Uterus (tissue), 4 donors: ENCODE results near the gene FAM174B. TPM values are rescaled to one million over a fixed set of nuclear protein-coding genes. Genes with fewer than 3 reads are reported as not detected.
A peak's percentile ranks its signal among the peaks of the same experiment; 100 is the strongest.

Experiments used
- DNase-seq, 2 donors: peaks; one replicate each; pipeline ENCODE4 v3.0.0-alpha.2; 2019 to 2020
- H3K27ac ChIP-seq, 2 donors: fragments of 200-600 bp; sonication (generic); 1 replicate in 1 of 2; 2 replicates in 1 of 2; pipeline ENCODE4 v1.5.1; 2016 to 2018
- H3K27me3 ChIP-seq, 2 donors: fragments of 200-600 bp; sonication (generic); one replicate each; pipeline ENCODE4 v1.5.1; 2018 to 2019; ENCODE audit warnings: control low read depth in 1 of 2
- H3K36me3 ChIP-seq, 2 donors: fragments of 200-600 bp; sonication (generic); one replicate each; pipeline ENCODE4 v1.5.1; 2019; ENCODE audit warnings: control low read depth in 1 of 2
- H3K4me1 ChIP-seq, 2 donors: fragments of 200-600 bp; sonication (generic); one replicate each; pipeline ENCODE4 v1.5.1; 2018 to 2019; ENCODE audit warnings: control low read depth in 1 of 2
- H3K4me3 ChIP-seq, 2 donors: fragments of 200-600 bp; sonication (generic); 1 replicate in 1 of 2; 2 replicates in 1 of 2; pipeline ENCODE4 v1.5.1; 2018 to 2019; ENCODE audit warnings: mild to moderate bottlenecking in 1 of 2
- H3K9me3 ChIP-seq, 2 donors: fragments of 200-600 bp; sonication (generic); one replicate each; pipeline ENCODE4 v1.5.1; 2019; ENCODE audit warnings: control low read depth in 1 of 2
- POLR2A ChIP-seq, 2 donors: fragments of 450-650 bp; IDR thresholded peaks; one replicate each; pipeline ENCODE4 v1.6.1; 2016; ENCODE audit warnings: antibody characterized with exemption in 2 of 2, mild to moderate bottlenecking in 1 of 2, moderate library complexity in 1 of 2
- intact Hi-C: fragments of 100-400 bp; cut with DNase I; formaldehyde crosslinking; loops from one replicate; pipeline ENCODE4 v1.15.1; 2023; ENCODE audit warnings: low total_unique reads
- total RNA-seq, 4 donors: library from RNA; depleted of rRNA in 3 of 4; stranded (reverse); fragments of >200 nt in 3 of 4; gene quantifications; one replicate each; pipeline versions ENCODE4 v1.1.0 to v1.2.4, GENCODE V29; 2014 to 2023
- TF ChIP-seq, protein P1 (sequence below), 4 experiments: fragments of 200-600 bp in 2 of 4; fragments of 450-650 bp in 2 of 4; sonication (generic) in 2 of 4; IDR thresholded peaks; one replicate each; pipeline ENCODE4 v1.5.1; 2016 to 2019; ENCODE audit warnings: antibody characterized with exemption in 4 of 4, mild to moderate bottlenecking in 2 of 4, moderate library complexity in 1 of 4
- donor health status: DM: yes; HTN: yes; CAD: no.

Gene FAM174B
- total RNA-seq, 4 donors from 2014 or later = 0.51 to 41.8 (median 5.5) TPM

DNA sequence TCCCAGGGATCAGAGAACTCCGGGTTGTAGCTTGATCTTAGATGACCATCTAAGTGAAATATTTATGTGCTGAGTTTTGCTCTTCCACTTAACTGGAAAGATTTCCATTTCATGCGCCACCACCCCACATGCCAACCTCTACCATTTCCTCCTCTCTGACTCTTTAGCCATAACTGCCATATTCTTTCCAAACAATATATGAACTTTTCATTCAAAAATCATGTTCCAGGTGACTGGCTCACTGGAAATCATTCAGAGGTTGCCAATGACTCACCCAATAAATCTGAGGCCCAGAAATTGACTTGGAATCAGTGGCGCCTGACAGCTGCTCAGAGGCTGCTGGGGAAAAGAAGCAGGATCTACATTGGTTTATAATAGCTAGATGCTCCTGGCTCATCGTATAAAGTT is 31.6 kb upstream of the FAM174B start:
- TF ChIP-seq POLR2A (IDR thresholded peaks at IDR 0.05) = no peak
- TF ChIP-seq, protein P1, sequence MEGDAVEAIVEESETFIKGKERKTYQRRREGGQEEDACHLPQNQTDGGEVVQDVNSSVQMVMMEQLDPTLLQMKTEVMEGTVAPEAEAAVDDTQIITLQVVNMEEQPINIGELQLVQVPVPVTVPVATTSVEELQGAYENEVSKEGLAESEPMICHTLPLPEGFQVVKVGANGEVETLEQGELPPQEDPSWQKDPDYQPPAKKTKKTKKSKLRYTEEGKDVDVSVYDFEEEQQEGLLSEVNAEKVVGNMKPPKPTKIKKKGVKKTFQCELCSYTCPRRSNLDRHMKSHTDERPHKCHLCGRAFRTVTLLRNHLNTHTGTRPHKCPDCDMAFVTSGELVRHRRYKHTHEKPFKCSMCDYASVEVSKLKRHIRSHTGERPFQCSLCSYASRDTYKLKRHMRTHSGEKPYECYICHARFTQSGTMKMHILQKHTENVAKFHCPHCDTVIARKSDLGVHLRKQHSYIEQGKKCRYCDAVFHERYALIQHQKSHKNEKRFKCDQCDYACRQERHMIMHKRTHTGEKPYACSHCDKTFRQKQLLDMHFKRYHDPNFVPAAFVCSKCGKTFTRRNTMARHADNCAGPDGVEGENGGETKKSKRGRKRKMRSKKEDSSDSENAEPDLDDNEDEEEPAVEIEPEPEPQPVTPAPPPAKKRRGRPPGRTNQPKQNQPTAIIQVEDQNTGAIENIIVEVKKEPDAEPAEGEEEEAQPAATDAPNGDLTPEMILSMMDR (IDR thresholded peaks at IDR 0.05) = no peak
- H3K27ac ChIP-seq = no peak overlapping the region
- no peak overlapping the region for H3K4me3 ChIP-seq
- no peak for DNase-seq
- intact Hi-C loops = no loop called here
- no peaks in the 10 kb centered on the region for H3K27me3 ChIP-seq
- H3K9me3 ChIP-seq = no peaks in the 10 kb centered on the region
- H3K4me1 ChIP-seq = no peaks in the 10 kb centered on the region
- H3K36me3 ChIP-seq = no peaks in the 10 kb centered on the region

- TF ChIP-seq POLR2A (IDR thresholded peaks at IDR 0.05) = no peak
- TF ChIP-seq, protein P1 (IDR thresholded peaks at IDR 0.05) = peak; percentile 30 to 54 (median 42)
- peak; percentile 31 to 40 for DNase-seq
- intact Hi-C loops = no loop called here
- H3K27ac ChIP-seq = peak overlapping the region; percentile 18 to 66
- no peak overlapping the region for H3K4me3 ChIP-seq
- no peaks in the 10 kb centered on the region for H3K36me3 ChIP-seq
- no peaks in the 10 kb centered on the region for H3K27me3 ChIP-seq
- peaks cover 0 to 7% of the 10 kb centered on the region in 2 donors for H3K4me1 ChIP-seq
- no peaks in the 10 kb centered on the region for H3K9me3 ChIP-seq
Observed at GRCh38 chr15:92683511-92683834, 27.9 kb upstream of the FAM174B start.

GRCh38 chr15:92682741-92683510 is 27.4 kb upstream of the FAM174B start:
- TF ChIP-seq POLR2A (IDR thresholded peaks at IDR 0.05) = no peak
- TF ChIP-seq, protein P1 (IDR thresholded peaks at IDR 0.05) = no peak
- H3K9me3 ChIP-seq = no peaks in the 10 kb centered on the region
- H3K36me3 ChIP-seq = no peaks in the 10 kb centered on the region
- H3K4me1 ChIP-seq = peaks cover 0 to 7% of the 10 kb centered on the region in 2 donors
- peak overlapping the region; percentile 18 to 66 for H3K27ac ChIP-seq
- H3K27me3 ChIP-seq = no peaks in the 10 kb centered on the region
- intact Hi-C loops = no loop called here
- DNase-seq = peak; percentile 32 to 39
- no peak overlapping the region for H3K4me3 ChIP-seq

DNA sequence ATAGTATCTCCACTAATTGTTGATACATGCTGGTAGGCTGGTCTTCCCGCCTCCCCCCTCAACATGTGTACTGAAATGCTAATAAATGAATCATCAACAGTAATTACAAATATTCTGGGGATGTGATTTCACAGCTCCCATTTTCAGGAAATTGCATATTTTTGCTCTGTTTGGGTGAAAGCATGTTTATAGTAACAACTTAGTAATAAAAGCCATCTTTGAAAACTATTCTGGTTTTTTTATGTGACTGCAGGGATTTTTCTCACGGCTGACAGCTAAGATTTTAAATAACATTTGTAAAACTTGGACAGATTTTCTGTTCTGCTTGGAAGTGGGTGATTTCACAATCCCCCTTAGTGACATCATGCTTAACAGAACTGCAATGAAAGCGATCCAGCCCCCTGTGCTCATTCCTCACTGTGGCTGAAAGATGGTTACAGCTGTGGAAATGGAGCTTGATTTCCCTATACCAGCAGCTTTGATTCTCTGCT is 25.6 kb upstream of the FAM174B start:
- H3K27ac ChIP-seq = peak overlapping the region; percentile 66
- no peaks in the 10 kb centered on the region for H3K36me3 ChIP-seq
- no peaks in the 10 kb centered on the region for H3K9me3 ChIP-seq
- H3K4me3 ChIP-seq = no peak overlapping the region
- DNase-seq = peak; percentile 23 to 73
- peaks cover 0 to 7% of the 10 kb centered on the region in 2 donors for H3K4me1 ChIP-seq
- intact Hi-C loops = no loop called here
- H3K27me3 ChIP-seq = no peaks in the 10 kb centered on the region
- no peak for TF ChIP-seq POLR2A (IDR thresholded peaks at IDR 0.05)
- TF ChIP-seq, protein P1 (IDR thresholded peaks at IDR 0.05) = no peak

- Histone ChIP-seq H3K27me3 (no peaks in the 10 kb centered on the region), H3K4me3 (no peak overlapping the region), H3K27ac (no peak overlapping the region), H3K9me3 (no peaks in the 10 kb centered on the region), H3K4me1 (peaks cover 0 to 7% of the 10 kb centered on the region in 2 donors), H3K36me3 (no peaks in the 10 kb centered on the region)
- no peak for TF ChIP-seq POLR2A (IDR thresholded peaks at IDR 0.05)
- TF ChIP-seq, protein P1 (IDR thresholded peaks at IDR 0.05) = no peak
- intact Hi-C loops = no loop called here
- no peak for DNase-seq
Observed at GRCh38 chr15:92677999-92678398, 22.4 kb upstream of the FAM174B start.
